Myometrial cell (primary cell): Measurements from ENCODE around the gene EPHA8. TPM values are rescaled to one million over a fixed set of nuclear protein-coding genes. Genes with fewer than 3 reads are reported as not detected.

Experiments used
- total RNA-seq: library from RNA; depleted of rRNA; stranded (reverse); fragments of >200 nt; gene quantifications from 2 replicates; pipeline ENCODE4 v1.2.3, GENCODE V29; 2015

EPHA8 gene
- total RNA-seq: not detected in 2 replicates

GRCh38 chr1:22562584-22563583 is at the start of gene EPHA8:
TSS of gene EPHA8 (plus strand) at chr1:22563489. CDS start at chr1:22563636, 147 bp downstream.

GRCh38 chr1:22636353-22636752 is 73.1 kb downstream of the EPHA8 start, which contains the start of gene C1QA:
TSS of gene C1QA (plus strand) at chr1:22636628. CDS start at chr1:22637617, 989 bp downstream.

GRCh38 chr1:22643381-22643780 is 80.1 kb downstream of the EPHA8 start, which contains the start of gene C1QC:
TSS of gene C1QC (plus strand) at chr1:22643633. CDS start at chr1:22644024, 391 bp downstream.

GRCh38 chr1:22652881-22653316 is 89.6 kb downstream of the EPHA8 start, which contains the start of gene C1QB:
TSS of gene C1QB (plus strand) at chr1:22653236. CDS start at chr1:22659463, 6,227 bp downstream.

Other genes starting within 250 kb of the EPHA8 start
- gene ZBTB40, start 111.6 kb upstream of the EPHA8 start, total RNA-seq: 6.6 and 8.2 TPM in 2 replicates
- gene C1QA, start 73.1 kb downstream of the EPHA8 start, total RNA-seq: not detected in 2 replicates
- gene C1QC, start 80.1 kb downstream of the EPHA8 start, total RNA-seq: not detected in 2 replicates
- gene C1QB, start 89.7 kb downstream of the EPHA8 start, total RNA-seq: not detected in 2 replicates
- gene EPHB2, start 147.3 kb downstream of the EPHA8 start, total RNA-seq: 38.5 and 47.3 TPM in 2 replicates